Esophagus (tissue), 2 donors: Measurements from ENCODE around the gene SETX. TPM values are rescaled to one million over a fixed set of nuclear protein-coding genes. Genes with fewer than 3 reads are reported as not detected.

ENCODE experiments used
- H3K27ac ChIP-seq, 2 donors: one replicate each; pipeline ENCODE4 v1.5.1; 2013; ENCODE audit warnings: low read depth in 2 of 2, mild to moderate bottlenecking in 2 of 2, inconsistent platforms in 1 of 2, low read length in 1 of 2, moderate library complexity in 1 of 2
- H3K27me3 ChIP-seq, 2 donors: one replicate each; pipeline ENCODE4 v1.6.1; 2013; ENCODE audit warnings: low read length in 2 of 2, control low read depth in 1 of 2, mild to moderate bottlenecking in 1 of 2; ENCODE audit not compliant: insufficient read depth in 2 of 2, control insufficient read depth in 1 of 2
- H3K36me3 ChIP-seq, 2 donors: one replicate each; pipeline ENCODE4 v1.6.1; 2013; ENCODE audit warnings: low read length in 1 of 2; ENCODE audit not compliant: control insufficient read depth in 2 of 2, insufficient read depth in 2 of 2
- H3K4me1 ChIP-seq, 2 donors: one replicate each; pipeline ENCODE4 v1.6.1; 2013; ENCODE audit warnings: low read length in 1 of 2; ENCODE audit not compliant: control insufficient read depth in 2 of 2, insufficient read depth in 2 of 2
- H3K4me3 ChIP-seq, 2 donors: one replicate each; pipeline ENCODE4 v1.5.1; 2013; ENCODE audit warnings: low read length in 2 of 2, mild to moderate bottlenecking in 2 of 2, low read depth in 1 of 2, moderate library complexity in 1 of 2
- H3K9me3 ChIP-seq, 2 donors: one replicate each; pipeline ENCODE4 v1.6.1; 2013; ENCODE audit warnings: mild to moderate bottlenecking in 2 of 2, low read depth in 1 of 2, low read length in 1 of 2, moderate library complexity in 1 of 2; ENCODE audit not compliant: control insufficient read depth in 2 of 2, insufficient read depth in 1 of 2
- WGBS, 2 donors: extraction: QIAGEN DNeasy Blood & Tissue Kit; methylation state at CpG; one replicate each; pipeline ENCODE4 v1.1.7; 2013; 5-methylcytosine and 5-hydroxymethylcytosine counted together
- polyA plus RNA-seq, 2 donors: library from polyadenylated mRNA; stranded (reverse); fragments of 200-250 nt; gene quantifications; one replicate each; pipeline ENCODE4 v1.2.3, GENCODE V29; 2013
- donor health status: healthy with polysubstance abuse.
- donor health status: Bipolar disorder and iron deficiency.

Gene SETX
- polyA plus RNA-seq, 2 donors, result 12.2 to 12.5 TPM

DNA sequence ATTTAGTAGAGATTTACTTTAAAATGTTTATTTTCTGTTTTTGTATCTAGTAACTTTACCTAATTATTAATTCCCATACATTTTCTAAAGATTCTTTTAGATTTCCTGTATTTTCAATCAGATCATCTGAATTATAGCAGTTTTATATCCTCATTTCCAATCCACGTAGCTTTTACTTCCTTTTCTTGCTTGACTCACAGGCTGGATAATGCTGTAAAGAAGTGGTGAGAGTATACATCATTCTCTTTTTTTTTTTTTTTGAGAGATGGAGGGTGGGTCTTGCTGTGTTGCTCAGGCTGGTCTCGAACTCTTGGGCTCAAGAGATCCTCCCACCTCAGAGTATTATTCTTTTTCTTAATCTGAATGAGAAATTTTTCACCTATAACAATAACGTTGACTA lies 11.2 kb upstream of the SETX start:
- Histone ChIP-seq H3K4me3 (no peak overlapping the region), H3K9me3 (no peaks in the 10 kb centered on the region), H3K36me3 (no peaks in the 10 kb centered on the region), H3K27me3 (no peaks in the 10 kb centered on the region), H3K4me1 (peaks cover 3 to 4% of the 10 kb centered on the region in 2 donors), H3K27ac (no peak overlapping the region)
- 62 to 69% methylated on average over 3 of the region's 3 CpGs for WGBS, 2 donors

DNA sequence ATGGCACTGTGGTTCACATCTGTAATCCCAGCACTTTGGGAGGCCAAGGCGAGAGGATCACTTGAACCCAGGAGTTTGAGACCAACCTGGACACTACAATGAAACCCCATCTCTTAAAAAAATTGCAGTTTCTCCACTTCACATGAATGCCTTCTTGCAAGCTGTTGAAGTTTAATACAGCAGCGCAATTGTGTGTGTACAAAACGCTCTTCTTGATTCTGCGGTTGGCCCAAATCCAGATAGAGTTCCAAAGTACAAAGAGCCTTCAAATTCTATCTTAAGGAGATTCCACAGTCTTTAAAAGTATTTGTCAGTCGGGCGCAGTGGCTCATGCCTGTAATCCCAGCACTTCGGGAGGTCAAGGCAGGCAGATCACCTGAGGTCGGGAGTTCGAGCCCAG lies 9.3 kb upstream of the SETX start:
- WGBS, 2 donors, result 79 to 88% methylated on average over 9 of the region's 9 CpGs
- peaks cover 3 to 4% of the 10 kb centered on the region in 2 donors for H3K4me1 ChIP-seq
- H3K9me3 ChIP-seq, result no peaks in the 10 kb centered on the region

DNA sequence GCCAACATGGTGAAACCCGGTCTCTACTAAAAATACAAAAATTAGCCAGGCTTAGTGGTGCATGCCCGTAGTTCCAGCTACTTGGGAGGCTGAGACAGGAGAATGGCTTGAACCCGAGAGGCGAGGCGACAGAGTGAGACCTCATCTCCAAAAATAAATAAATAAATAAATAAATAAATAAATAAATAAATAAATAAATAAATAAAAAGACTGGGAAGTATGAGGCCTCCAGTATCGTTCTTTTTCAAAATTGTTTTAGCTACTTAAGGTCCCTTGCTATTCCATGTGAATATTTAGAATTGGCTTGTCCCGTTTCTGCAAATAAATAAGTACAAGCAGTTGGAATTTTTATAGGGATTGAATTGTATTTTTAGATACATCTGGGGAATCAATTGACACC lies 3.0 kb upstream of the SETX start:
- H3K4me1 ChIP-seq, result peaks cover 0 to 3% of the 10 kb centered on the region in 2 donors
- no peaks in the 10 kb centered on the region for H3K9me3 ChIP-seq
- 90 to 91% methylated on average over 7 of the region's 7 CpGs for WGBS, 2 donors
- no peaks in the 10 kb centered on the region for H3K36me3 ChIP-seq
- no peaks in the 10 kb centered on the region for H3K27me3 ChIP-seq
- H3K27ac ChIP-seq, result no peak overlapping the region
- H3K4me3 ChIP-seq, result no peak overlapping the region

More for the DNA sequence above, 9.3 kb upstream of the SETX start:
- Histone ChIP-seq H3K4me3 (no peak overlapping the region), H3K27me3 (no peaks in the 10 kb centered on the region), H3K27ac (no peak overlapping the region), H3K36me3 (no peaks in the 10 kb centered on the region)

DNA sequence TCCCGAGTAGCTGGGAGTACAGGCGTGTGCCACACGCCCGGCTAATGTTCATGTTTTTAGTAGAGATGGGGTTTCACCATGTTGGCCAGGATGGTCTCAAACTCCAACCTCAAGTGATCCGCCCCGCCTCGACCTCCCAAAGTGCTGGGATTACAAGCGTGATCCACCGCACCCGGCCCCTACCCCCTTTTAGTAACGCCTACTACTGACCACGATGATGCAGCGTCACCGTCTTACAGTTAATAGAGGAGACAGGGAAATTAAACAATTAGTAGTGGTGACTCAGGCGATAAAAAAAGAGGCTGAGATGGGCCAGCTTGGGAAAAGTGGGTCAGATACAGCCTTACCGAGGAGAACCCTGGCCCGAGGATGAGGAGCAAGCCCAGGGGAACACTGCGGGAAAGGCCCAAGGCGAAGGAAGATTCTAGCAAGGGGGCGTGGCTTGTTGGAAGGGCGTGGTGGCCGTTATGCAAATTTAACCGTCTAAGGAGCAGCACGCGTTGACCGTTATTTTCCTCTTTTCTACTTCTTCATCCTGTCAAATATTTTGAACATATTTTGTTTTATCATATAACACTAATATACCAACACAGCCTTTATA lies 1.6 kb upstream of the SETX start:
- WGBS, 2 donors, result 93 to 96% methylated on average over 26 of the region's 26 CpGs

DNA sequence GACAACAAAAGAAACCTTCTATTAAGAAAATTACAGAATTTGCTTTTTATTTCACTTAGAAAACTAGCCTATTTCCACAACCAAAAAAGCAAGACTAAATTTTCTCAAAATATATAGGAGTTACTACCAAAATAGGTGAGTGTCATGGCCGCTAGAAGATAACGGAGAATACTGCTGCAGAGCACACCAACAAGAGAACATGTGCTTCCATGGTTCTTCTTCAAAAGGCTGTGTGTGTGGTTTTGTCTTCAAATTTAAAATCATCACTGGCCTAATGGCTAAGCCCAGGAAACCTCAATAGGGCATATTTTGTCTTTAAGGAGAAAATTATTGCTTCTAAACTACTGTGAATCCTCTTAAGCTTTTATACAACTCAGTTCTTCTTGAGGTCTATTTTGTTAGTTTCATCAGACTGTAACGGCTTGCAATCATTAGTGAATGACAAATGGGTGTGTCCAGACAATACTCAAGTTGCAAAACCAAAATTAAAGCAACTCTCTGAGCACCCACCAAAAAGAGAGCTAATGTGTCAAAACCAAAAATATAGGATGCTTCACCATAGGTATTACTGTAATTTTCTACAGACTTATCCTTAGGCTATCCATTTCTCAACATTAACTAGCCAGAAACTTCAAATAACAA lies 3.3 kb downstream of the SETX start:
- Histone ChIP-seq H3K27me3 (no peaks in the 10 kb centered on the region), H3K9me3 (no peaks in the 10 kb centered on the region), H3K4me3 (no peak overlapping the region), H3K27ac (no peak overlapping the region), H3K36me3 (peaks cover 3 to 7% of the 10 kb centered on the region in 2 donors), H3K4me1 (peaks cover 0 to 3% of the 10 kb centered on the region in 2 donors)
- WGBS, 2 donors, result 48 to 52% methylated on average over 3 of the region's 3 CpGs

More for the DNA sequence above, 1.6 kb upstream of the SETX start:
- H3K36me3 ChIP-seq, result no peaks in the 10 kb centered on the region
- peaks cover 0 to 3% of the 10 kb centered on the region in 2 donors for H3K4me1 ChIP-seq
- H3K27ac ChIP-seq, result no peak overlapping the region
- H3K9me3 ChIP-seq, result no peaks in the 10 kb centered on the region
- no peaks in the 10 kb centered on the region for H3K27me3 ChIP-seq
- no peak overlapping the region for H3K4me3 ChIP-seq

DNA sequence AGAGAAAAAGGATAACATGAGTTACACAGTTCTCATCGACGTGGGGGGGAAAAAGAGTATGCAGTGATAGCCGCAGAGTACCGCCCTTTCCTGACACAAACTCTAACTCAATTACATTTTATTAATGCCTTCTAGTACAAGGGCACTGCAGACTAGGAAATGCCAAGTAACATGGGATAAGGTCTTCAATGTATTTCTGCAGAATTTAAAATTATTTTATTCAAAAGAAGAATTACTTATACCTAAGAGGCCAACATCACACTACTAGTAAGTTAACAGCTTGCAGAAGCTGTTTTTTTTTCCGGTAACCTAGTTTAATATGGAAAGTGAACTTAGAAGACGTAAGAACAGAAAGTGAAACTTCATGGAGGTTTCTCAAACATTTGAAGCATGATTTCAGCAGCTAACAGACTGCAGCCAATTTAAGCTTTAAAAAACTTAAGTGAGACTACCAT lies 3.9 kb downstream of the SETX start:
- peaks cover 3 to 7% of the 10 kb centered on the region in 2 donors for H3K36me3 ChIP-seq
- H3K4me3 ChIP-seq, result no peak overlapping the region
- WGBS, 2 donors, result 37 to 38% methylated on average over 6 of the region's 6 CpGs
- H3K27ac ChIP-seq, result peak overlapping the region in 1 of 2 donors; percentile 18
- H3K4me1 ChIP-seq, result peaks cover 0 to 3% of the 10 kb centered on the region in 2 donors
- no peaks in the 10 kb centered on the region for H3K9me3 ChIP-seq
- H3K27me3 ChIP-seq, result no peaks in the 10 kb centered on the region

DNA sequence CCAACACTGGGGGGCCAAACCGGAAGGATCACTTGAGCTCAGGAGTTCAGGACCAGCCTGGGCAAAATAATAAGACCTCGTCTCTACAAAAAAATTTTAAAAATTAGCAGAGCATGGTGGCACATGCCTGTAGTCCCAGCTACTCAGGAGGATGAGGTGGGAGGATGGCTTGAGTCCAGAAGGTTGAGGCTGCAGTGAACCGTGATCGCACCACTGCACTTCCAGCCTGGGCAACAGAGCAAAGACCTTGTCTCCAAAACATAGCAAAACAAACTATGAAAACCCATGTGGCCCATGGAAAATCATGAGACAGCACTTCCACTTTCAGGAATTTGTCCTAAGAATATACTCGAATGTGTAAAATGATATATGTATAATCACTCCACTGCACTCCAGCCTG lies 6.1 kb downstream of the SETX start:
- no peak overlapping the region for H3K4me3 ChIP-seq
- H3K36me3 ChIP-seq, result peaks cover 7 to 15% of the 10 kb centered on the region in 2 donors
- H3K27me3 ChIP-seq, result no peaks in the 10 kb centered on the region
- WGBS, 2 donors, result 55 to 61% methylated on average over 5 of the region's 5 CpGs
- H3K4me1 ChIP-seq, result no peaks in the 10 kb centered on the region
- no peak overlapping the region for H3K27ac ChIP-seq
- H3K9me3 ChIP-seq, result no peaks in the 10 kb centered on the region

DNA sequence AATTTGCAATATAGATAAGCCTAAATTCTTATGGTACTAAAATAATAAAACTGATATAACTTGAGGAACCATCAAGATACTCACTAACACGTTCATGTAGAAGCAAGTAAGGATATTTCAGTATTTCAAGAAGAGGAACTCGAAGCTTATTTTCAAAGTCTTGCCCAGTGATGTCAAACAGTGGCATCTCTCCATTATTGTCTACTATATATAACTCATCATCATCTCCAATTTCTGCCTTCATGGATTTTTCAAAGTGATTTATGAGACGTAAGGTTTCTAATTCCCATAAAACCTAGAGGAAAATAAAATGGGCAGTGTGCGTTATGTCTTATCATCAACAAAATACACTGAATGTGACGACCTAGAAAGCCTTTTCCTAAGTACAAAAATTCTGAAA lies 8.6 kb downstream of the SETX start:
- no peaks in the 10 kb centered on the region for H3K27me3 ChIP-seq
- H3K36me3 ChIP-seq, result peaks cover 14 to 18% of the 10 kb centered on the region in 2 donors
- no peaks in the 10 kb centered on the region for H3K4me1 ChIP-seq
- no peak overlapping the region for H3K4me3 ChIP-seq
- no peak overlapping the region for H3K27ac ChIP-seq
- H3K9me3 ChIP-seq, result no peaks in the 10 kb centered on the region
- 89 to 90% methylated on average over 5 of the region's 5 CpGs for WGBS, 2 donors

DNA sequence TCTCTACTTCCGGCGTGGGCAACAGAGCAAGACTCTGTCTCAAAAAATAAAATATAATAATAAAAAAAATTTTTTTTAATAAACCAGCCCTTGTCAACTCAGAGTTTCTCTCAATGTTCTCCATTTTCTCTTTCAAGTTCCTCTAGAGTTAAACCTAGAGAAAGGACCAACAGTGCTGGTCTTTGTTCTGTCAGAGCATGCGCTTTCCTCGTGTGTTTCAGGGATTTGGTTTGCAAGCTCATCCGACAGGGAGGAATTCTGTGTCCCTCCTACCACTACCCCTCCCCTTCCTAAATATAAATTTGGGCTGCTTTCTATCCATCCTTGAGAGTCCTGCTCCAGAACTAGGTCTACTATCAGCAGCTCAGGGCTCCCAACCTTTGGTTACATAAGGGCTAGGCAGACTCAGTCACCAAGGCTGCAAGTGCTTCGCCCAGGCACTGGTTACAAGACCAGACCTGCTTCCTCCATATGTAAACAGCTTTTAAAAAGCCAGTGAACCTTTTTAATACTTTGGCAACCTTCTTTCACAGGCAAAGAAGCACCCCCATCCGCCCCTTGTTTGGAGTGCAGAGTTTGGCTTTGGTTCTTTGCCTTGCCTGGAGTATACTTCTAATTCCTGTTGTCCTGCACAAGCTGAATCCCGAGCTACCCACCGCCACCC lies 13.5 kb downstream of the SETX start:
- peaks cover 14 to 19% of the 10 kb centered on the region in 2 donors for H3K36me3 ChIP-seq
- WGBS, 2 donors, result 63 to 81% methylated on average over 9 of the region's 9 CpGs

More for the DNA sequence above, 13.5 kb downstream of the SETX start:
- no peaks in the 10 kb centered on the region for H3K9me3 ChIP-seq
- no peaks in the 10 kb centered on the region for H3K4me1 ChIP-seq
- H3K27me3 ChIP-seq, result no peaks in the 10 kb centered on the region
- no peak overlapping the region for H3K27ac ChIP-seq
- H3K4me3 ChIP-seq, result no peak overlapping the region
